Skin of body (tissue), 2 donors: Measurements from ENCODE around the gene CARMIL3. TPM values are rescaled to one million over a fixed set of nuclear protein-coding genes. Genes with fewer than 3 reads are reported as not detected.

ENCODE experiments used
- DNase-seq: peaks from one replicate; lab custom pipeline; 2025; lab: John Stamatoyannopoulos, UW
- total RNA-seq: library from RNA; depleted of rRNA; stranded (reverse); fragments of >200 nt; gene quantifications from one replicate; pipeline ENCODE4 v1.2.3, GENCODE V29; 2014

The CARMIL3 gene
- total RNA-seq, 1 donor from 2014 or later: 0.69 TPM

DNA sequence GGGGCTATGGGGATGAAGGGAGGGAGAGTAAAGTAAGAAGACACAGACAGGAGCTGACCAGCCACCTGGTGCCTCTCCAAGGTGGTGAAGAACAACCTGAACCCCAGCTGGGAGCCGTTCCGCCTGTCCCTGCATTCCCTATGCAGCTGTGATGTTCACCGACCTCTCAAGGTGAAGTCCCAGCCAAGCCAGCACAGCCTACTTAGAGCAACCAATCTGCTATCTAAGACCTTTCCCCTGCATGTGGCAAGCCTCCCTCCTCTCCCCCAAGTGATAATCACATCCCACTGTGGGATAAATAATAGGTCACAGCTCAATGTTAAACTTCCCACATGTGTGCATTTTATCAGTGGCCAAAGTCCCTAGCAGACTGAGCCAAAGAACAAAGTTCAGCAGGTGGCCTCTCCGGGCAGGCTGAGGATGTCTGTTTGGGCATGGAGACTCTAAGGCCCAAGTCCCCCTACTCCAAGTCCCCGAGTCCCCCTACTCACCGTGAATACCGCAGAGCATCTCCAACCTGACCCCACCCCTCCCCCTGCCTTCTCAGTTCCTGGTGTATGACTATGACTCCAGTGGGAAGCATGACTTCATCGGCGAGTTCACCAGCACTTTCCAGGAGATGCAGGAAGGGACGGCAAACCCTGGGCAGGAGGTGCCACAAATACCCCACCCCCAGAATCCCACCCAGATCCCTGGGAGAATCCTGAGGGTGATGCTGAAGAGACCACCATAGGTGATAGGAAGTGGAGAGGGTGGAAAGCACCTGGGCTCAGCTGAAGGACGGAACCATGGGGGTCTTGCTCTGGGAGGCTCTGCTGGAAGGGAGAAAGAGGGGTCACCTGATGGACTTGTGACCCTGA is 23.0 kb downstream of the CARMIL3 start:
- DNase-seq: no peak

DNA sequence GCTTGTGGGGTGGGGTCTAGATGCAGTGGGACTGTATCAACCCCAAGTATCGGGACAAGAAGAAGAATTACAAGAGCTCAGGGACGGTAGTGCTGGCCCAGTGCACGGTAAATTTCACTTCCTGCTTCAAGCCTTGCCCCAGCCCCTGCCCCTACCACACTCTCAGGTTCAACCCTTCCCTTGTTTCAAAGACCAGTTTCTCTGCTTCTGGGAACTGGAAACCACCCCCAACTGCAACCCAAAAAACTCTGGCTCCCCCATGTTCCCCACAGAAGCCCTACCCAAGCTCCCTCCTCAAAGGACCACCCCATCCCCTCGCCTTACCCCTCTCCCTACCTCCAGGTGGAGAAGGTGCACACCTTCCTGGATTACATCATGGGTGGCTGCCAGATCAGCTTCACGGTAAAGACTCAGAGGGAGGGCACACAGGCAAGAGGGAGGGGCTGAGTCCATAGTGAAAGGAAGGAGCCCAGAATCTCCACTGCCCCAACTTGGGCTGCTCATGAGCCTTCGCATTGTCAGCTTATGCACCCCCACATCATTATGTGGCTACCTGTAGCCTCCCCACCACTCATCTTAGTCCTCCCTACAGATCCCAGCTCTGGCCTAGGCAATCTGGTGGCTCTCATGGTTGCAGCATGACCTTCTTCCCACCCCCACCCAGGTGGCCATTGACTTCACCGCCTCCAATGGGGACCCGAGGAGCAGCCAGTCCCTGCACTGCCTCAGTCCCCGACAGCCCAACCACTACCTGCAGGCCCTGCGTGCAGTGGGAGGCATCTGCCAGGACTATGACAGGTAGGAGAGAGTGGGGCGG is 23.9 kb downstream of the CARMIL3 start:
- DNase-seq: no peak

DNA sequence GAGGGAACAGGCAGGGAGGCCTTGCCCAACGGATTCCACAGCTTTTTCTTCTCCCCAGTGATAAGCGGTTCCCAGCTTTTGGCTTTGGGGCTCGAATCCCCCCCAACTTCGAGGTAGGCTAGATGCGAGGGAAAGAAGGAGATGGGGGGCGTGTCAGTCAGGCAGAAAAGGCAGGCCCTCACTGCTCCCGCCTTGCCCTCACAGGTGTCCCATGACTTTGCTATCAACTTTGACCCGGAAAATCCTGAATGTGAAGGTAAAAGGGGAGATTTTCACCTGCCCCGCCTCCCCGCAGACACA is 24.4 kb downstream of the CARMIL3 start:
- no peak for DNase-seq

DNA sequence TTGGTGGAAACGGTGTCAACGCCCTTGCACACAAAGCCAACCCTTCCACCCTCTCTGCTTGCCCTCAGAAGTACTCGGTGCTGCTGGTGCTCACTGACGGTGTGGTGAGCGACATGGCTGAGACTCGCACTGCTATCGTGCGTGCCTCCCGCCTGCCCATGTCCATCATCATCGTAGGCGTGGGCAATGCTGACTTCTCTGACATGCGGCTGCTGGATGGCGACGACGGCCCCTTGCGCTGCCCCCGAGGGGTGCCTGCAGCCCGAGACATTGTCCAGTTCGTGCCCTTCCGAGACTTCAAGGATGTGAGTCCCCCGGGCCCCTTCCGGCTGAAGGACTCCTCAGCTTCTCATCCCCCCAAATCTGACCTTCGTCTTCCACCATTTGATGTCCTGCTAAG is 25.3 kb downstream of the CARMIL3 start:
- DNase-seq: no peak

DNA sequence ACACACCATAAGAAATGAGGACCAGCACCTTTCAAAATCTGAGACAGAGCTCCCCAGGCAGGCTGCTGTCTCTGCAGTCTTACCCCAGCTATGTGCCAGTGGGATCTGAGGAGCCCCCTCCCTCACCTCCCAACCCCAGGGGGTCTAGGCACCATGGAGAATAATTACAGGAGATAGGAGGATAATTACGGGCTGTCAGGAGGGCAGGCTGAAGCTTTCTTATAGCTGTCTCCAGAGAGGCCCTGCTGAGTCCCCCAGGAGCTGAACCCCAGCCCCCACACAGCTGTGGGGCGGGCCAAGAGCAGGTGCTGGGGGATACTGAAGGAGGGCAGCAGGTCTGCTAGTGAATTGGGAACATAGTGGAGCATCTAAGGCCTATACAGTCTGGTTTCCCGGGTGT is 26.3 kb downstream of the CARMIL3 start:
- no peak for DNase-seq

DNA sequence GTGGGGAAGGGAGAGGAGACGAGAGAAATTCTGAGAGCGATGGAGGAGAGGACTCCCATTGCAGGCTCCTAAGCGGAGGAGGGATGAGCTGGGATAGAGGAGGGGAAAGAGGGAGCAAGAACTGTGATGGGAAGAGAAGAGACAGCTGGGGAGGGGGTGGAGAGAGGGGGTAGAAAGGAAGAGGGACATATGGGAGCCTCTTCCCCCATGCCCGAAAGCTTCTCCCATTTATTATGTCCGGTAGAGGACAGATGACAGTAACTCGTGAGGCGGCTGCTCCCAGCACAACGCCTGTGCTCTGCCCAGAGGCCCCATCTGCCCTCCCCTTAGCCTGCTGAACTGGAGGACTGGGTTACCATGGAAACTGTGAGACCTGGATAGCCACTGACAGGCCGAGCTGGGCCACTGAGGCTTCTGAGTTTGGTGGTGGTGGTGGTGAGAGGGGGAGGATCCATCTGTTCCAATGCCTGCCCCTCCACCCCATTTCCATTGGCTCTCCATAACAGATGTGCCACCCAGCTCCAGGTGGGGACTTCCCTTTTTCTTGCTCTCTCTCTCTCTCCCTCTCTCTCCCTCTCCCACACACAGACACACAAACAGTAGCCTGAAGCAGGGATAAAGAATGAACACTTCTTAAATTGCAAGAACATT is 27.8 kb downstream of the CARMIL3 start:
- DNase-seq: no peak

DNA sequence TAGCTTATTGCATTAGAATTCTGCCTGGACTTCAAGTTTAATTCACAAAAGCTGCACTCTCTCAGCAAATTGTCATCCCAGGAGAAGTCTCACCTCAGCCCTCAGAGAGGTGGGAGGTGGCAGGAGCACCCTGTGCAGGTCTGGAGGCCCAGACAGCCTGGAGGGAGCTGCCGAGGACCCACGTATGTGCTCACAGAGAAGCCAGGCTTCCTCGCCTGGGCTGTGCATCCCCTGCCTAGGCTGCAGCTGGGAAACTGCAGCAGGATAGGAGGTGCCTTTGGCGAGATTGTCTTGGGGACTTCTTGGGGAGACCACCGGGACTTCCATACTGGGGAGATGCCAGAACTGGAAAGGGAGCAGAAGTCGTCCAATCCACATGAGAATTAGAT is 28.3 kb downstream of the CARMIL3 start:
- no peak for DNase-seq

DNA sequence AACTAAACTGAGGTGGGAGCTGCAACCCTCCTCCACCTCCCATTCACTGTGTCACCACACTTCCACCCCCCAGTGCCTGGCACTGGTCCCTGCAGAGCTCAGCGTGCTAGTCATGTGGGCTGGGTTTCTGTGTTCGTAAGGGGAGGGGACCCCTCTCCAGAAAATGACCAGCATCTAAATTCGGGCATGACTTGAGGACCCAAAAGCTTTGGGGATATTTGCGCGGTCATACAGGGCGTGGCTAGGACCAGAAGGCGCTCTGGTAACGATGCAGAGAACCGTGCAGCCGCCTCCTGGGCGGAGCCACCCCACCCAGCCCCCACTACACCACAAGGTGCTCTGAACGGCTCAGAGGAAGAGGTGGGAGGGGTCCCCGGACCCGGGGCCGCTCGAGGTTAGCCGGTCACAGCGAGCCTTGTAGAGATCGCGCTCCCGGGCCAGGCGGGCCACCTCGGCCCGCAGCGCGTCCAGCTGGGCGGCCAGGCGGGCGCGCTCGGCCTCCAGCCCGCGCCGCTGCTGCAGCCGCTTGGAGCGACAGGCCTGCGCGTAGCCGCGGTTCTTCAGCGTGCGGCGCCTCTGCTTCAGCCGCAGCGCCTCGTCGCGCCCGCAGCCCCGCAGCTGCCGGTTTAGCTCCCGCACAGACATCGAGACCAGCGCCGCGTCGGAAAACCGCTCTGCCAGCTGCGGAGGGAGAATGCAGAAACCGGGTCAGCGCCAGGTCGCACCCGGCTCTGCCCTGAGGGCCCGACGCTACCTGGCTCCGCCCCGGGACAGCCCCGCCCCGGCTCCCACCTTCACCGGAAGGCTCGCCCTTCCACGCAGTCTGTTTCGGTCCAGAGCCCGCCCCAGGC is 29.3 kb downstream of the CARMIL3 start:
- no peak for DNase-seq

DNA sequence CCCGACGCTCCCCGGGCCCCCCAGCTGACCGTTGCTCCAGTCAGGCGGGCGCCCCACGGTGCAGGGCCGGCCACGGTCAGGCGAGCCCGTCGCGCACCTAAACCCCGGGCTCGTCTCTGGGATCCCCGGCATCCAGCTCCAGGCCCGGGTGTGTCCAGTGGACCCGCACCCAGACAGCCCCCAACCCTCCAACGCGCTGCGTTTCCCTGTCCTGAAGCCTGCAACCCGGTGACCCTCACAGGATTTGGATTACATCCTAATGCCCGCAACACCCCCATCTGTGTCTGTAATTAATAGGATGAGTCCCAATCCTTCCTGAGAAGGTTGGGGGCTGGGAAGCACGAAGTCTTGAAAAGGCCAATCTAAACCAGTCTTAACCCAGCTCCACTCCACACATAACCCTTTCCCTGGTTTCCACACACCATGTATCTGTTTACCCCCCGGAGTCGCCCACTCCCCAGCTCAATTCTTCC is 30.0 kb downstream of the CARMIL3 start:
- no peak for DNase-seq

DNA sequence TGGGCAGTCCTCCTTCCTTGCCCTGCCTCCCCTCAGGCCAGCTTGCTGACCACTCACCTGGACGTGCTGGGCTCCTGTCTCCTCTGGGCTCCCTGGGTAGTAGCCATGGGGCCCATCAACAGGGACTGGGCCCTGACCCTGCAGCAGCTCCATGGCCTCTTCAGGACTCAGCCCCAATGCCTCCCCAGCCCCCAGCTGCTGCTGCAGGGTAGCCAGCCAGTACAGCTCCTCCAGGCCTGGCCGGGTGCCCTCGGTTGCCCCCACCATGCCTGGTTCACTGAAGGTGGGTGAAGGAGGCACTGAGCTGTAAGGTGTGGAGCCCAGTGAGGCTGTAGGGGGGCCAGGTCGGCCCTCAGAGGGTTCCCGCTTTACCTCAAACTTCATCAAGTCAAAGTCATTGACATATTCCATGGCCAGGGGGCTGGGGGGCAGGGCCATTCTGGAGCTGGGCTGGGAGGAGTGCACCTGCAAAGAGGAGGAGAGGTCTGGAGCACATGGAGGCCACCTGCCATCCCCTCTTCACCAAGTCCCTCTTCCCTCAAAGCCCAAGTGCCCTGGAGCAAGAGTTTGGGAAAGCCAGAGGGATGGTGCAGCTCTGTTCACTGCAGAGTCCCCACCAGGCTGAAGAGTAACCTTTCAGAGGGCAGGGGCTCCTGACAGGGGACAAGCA is 30.7 kb downstream of the CARMIL3 start:
- DNase-seq: no peak

DNA sequence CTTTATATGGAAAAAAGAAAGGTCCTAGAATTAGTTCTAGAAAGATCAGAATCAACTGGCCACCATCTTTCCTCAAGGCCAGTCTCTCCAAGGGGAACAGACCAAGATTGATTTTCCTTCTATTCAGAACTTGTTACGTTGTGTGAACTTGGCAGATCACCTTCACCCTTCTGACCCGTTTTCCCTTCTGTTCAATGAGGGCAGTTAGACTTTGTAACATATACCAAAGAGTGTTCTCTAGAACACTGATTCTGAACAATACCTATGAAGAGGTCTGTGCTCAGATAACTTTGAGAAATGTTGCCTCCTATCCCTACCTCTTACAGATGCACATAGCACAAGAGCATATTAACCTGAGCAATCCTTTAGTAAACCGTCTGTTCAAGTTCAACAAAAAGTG is 31.7 kb downstream of the CARMIL3 start:
- DNase-seq: no peak

DNA sequence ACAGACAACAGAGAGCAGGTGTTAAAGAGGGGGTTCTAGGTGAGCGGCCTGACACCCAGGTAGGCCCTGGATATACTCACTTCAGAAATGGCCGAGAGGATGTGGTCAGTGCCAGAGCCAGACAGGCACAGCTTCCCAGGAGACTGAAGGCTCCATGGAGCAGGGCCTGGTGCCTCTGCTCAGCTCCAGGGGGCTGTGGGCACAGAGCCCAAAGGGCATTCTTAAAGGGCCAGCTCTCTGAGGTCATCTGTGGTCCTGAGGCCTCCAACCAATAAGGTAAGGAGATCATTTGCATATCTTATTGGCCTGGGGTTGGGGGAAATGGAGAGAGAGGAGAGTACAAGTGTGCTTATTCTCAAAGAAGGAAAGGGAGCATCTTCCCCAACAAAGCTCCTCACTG is 32.6 kb downstream of the CARMIL3 start:
- DNase-seq: no peak

DNA sequence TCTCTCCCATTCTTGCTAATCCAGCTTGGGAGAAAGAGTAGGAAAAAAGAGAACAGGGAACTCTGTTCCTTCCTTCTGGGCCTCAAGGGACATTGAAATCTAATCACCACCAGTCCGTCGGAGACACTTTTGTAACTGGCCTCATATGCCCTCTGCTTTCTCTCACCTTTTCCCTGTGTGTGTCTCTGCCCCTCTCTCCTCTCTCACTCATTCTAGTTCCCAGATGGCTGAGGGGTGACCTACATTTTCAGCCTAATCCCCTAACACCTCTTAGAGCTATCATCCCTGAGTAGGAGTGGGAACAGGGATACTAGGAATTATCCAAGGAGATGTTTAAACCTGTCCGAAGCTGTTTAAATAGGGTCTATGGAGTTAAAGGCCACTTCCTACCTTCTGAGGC is 33.4 kb downstream of the CARMIL3 start:
- DNase-seq: no peak

DNA sequence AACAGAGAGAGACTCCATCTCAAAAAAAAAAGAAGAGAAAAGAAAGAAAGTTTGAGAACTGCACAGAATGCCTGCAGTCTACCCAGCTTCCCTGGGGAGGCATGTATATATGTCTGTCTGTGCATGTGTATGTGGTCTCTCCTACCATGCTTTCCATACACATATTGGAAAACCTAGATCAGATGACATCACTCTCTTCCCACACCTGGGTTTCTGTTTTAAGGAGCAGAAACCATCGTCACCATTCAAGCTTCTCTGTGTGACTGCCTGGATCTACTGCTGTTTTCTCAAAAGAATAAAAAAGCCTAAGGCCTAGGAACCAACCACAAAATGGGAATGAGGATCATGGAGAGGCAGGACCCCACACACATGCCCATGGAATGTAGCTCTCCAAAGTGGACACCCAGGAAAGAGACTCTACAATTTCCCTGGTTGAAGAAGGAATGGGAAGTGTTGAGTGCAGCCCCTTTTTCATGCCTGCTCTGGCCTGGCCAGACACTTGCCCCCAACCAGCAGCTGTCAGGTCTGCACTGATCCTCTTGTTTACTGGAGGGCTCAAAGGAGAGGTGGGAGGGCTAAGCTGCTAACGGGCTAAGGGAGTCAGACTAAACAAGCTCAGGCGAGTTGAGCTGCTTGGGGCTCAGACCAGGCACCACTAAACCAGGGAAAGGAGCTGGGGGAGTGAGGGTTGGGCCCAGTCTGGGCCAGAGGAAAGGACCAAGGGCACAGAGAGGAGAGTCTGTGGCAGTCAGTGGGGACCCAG is 34.6 kb downstream of the CARMIL3 start:
- no peak for DNase-seq

DNA sequence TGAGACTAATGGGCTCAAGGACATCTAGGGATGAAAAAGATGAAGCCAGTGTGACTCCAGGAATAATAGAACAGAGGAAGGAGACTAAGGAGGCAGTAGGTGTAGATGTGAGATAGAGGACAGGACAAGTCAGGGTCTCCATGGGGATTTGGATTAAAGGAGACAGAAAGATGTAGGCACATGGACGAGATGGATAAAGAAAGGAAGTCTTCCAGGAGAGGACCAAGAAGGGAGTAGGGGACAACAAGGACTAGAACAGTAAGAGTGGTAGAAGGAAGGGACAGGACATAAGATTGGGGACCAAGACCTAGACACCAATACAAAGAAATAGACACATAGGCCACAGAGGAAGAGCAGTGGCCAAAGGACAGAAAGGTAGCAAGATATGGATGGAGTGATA is 35.2 kb downstream of the CARMIL3 start:
- no peak for DNase-seq

DNA sequence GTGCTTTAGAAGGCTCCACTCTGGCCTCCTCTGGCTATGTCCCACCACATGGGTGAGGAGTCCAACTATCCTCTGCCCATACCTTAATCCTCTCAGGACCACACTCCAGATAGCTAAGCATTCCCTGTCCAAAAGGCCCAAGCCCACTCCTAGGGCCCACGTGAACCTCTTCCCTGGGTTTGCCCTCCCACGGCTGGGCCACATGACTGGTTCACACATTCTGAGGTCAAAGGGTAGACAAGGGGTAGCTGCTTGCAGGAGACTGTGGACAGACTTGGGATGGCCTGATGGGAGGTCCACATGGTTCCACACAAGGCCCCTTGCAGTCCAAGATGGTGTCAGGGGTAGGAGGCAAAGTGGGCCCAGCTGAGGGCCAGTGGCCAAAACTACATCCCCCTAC is 36.3 kb downstream of the CARMIL3 start:
- no peak for DNase-seq

DNA sequence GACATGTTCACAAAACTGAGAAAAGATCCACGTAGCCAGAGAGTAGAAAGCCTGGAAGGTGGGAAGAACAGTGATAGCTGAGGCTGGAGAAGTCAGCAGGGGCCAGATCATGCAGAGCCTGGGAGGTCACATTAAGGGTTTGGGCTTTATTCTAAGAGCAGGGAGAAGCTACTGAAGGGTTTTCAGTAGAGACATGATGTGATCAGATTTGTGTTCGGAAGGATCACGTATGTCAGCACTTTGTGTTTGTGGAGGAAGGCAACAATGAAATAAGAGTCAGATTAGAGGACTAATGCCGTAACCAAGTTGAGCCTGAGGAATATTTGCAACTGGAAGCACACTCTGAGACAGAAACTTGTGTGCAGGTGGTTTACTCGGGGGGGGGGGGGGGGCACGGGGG is 38.1 kb downstream of the CARMIL3 start:
- no peak for DNase-seq

DNA sequence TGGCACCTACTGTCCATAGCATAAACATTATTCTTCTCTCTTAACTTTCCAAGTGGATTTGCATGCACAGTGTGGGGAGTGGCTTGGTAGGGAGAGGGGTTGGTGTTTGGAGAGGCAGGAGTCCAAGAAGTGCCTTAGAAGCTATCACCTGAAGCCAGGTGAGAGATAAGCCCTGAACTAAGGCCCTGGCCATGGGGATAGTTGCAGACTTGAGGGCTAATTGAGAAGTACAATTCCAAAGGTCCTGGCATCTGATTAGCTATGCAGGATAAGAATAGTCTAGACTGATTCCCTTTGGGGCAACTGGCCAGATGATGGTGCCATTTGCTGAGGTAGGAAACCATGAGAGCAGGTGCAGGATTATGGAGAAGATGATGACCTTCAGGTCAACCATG is 40.3 kb downstream of the CARMIL3 start:
- DNase-seq: no peak

DNA sequence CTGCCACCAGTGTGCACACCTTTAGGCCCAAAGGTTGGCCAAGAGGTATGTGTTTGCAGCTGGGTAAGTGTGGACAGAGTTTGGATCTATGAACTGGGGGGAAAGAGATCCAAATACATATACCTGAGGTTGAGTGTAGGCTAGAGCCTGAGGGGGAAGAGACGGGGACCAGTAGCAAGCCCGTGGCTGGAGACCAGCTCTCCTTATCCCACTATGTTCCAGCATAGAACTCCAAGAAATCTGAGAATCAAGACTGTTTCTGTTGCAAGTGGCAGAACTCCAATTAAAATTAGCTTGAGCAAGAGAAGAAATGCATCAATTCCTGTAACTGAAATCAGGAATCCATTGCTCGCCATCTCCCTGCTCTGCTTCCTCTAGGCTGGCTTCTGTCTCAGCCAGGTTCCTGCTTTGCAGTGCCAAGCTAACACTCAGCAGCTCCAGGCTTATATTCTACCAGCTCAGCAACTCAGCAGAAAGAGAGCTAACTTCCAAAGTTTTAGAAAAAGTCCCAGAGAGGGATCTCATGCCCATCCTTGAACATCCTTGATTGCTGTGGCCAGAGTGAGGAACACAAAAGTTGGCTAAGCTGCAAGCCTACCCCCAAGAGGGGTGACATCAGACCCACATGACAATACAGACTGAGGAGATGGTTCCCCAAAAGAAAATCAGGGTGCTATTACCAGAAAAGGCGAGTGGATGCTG is 40.8 kb downstream of the CARMIL3 start:
- no peak for DNase-seq
